CD4-positive, alpha-beta T cell treated with Interleukin-12 subunit alpha and Interleukin-12 subunit beta, for 1 hour (primary cell): Measurements from ENCODE around the gene TNS1.
A peak's percentile ranks its signal among the peaks of the same experiment; 100 is the strongest.
"Not testable (repeated sequence)": the region's sequence is repeated elsewhere in the genome, so short reads cannot be mapped to it uniquely, and the experiment has no call there.

Source experiments
- DNase-seq: peaks from one replicate; pipeline ENCODE4 v3.0.0-alpha.2; 2020

Gene TNS1

DNA sequence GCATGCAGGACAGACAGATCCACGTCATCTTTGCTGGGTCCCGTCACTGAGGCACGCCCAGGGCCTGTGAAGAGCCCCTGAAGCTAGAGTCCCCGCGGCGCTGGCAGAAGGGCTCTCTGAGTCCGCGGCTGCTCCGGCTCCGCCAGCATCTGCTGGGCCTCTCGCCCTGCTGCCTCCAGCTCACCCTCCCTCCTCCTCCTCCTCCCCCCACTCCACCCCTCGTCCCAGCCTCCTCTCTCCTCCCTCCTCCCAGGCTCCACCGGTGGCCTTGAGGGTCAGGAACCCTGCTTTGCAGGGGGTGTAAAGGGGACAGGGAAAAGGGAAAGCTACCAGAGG is at the start of gene TNS1:
Gene TNS1 (minus strand): TSS at position 151 of the 336 bp plus-strand sequence. CDS start 123 bp downstream, at position 28.
- no peak for DNase-seq

DNA sequence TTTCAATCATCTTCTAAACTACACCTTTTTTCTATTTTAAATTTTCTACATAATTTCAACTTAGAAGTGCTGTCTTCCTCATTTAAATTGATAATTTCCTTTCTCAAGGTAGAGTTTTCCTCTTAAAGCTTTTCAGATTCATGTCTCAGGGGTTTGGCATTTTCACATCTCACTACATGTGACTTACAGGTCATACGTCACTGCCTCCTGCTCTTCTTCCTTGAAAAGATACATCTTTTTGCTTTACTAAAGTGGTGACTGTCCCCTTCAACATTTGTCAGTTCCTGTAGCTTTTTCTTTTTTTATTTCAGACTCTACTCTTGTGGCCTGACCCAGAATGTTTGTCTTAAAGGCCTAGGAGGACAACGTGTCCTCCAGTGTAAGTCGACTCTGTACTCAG is 49.1 kb upstream of the TNS1 start:
- DNase-seq: no peak

DNA sequence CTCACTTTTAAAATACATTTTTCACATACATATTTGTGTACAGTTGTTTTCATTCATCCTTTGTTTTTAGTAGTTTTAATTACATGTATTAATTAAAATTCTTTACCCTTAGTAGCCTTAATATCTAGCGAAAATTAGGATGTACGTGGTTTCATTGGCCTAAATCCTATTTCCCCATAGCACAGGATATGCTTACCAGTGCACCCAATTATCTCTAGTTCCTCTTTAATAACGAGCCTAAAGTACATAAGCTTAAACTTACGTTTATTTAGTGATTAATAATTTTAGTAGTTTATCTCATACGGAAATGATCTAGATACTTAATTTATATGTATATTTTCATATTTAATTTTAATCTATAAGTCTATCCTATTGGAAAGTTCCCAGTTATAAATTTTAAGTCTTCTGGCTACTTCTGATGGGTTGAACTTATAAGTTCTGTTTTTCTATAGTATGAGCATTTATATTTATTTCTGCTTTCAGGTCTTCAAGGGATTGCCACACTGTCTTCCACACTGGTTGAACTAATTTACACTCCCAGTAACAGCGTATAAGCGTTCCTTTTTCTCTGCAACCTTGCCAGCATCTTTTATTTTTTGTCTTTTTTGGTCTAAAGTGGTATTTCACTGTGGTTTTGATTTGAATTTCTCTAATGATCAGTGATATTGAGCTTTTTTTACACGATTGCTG is 44.9 kb upstream of the TNS1 start:
- no peak for DNase-seq

DNA sequence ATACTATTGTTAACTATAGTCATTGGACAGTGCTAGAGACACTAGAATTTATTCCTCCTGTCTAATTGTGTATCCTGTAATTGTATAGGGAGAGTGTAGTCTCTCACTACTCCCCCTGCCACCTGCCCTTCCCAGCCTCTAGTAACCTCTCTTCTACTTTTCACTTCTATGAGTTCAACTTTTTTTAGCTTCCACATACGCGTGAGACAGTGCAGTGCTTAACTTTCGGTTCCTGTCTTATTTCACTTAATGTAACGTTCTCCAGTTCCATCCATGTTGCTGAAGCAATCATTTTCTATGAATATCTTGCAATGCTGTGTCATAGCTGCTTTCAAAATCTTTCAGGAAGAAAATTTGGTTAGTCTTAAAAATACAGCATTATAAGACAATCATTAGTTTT is 43.4 kb upstream of the TNS1 start:
- DNase-seq: no peak

DNA sequence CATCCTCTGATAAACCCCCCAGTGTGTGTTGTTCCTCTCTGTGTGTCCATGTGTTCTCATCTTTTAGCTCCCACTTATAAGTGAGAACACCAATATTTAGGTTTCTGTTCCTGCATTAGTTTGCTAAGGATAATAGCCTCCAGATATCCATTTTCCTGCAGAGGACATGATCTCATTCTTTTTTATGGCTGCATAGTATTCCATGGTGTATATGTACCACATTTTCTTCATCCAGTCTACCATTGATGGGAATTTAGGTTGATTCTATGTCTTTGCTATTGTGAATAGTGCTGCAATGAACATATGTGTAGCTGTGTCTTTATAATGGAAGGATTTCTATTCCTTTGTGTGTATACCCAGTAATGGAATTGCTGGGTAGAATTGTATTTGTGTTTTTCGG is 41.8 kb upstream of the TNS1 start:
- not testable (repeated sequence) for DNase-seq

DNA sequence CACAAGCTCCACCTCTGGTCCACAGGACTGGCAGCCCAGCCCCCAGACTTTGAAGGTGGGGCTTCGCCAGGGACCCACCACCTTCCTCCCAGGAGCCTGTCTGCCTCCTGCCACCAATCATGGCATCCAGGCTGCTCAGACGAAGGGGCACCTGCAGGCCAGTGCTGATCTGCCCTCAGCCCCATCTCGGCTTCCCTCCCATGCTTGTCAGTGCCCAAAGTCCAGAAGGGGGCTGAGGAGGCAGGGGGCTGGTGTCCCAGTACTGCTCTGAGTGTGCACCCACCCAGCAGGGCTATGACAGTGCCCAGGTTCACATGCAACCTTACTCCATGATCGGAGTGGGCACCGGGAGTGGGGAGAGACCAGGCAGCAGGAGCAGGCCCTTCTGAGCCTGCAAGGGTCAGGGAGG is 40.9 kb upstream of the TNS1 start:
- DNase-seq: no peak

DNA sequence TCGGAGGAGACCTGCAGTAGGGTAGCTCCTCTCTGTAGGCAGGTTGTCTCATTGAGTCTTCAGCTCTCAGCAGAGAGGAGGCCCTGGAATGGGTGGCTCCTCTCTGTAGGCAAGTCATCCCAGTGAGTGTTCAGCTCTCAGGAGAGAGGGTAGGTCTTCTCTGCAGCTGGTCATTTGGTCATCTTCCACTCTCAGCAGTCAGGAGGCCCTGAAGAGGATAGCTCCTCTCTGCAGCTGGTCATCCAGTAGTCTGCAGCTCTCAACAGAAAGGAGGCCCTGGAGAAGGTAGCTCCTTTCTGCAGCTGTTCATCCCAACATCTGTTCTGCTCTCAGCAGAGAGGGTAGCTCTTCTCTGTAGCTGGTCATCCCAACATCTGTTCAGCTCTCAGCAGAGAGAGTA is 40.3 kb upstream of the TNS1 start:
- DNase-seq: no peak

DNA sequence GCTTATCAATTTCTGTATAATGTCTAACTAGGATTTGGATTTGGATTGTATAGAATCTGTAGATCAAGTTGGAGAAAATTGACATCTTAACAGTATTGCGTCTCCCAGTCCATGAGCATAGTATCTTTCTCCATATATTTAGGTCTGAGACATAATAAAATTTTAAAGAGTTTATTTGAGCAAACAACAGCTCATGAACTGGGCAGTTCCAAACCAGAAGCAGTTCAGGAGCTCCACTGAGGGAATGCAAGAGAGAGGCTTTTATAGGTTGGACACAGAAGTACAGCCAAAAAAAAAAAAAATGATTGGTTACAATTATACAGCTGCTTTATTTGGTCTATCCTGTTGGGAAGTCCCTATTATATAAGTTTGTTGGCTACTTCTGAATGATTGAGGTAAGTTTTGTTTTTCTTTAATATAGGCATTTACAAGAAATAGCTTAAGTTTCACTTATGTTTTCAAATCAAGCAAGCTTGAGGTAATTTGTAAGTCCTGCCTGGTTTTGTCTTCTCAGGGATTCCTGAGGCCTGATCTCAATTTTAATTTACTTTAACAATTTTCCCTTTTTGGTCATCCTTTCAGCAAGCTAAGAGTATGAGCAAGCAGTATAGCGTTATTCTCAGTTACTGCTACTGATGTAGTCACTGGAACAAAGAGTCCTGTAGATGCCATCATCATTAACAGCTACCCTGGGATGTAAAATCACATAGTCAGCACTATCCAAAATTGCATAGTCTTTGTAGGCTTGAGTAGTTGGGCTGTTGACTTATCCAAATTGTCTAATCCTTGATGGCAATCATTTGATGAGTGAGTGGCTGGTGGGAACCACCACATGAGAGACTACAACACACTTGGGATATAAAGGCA is 38.7 kb upstream of the TNS1 start:
- no peak for DNase-seq

DNA sequence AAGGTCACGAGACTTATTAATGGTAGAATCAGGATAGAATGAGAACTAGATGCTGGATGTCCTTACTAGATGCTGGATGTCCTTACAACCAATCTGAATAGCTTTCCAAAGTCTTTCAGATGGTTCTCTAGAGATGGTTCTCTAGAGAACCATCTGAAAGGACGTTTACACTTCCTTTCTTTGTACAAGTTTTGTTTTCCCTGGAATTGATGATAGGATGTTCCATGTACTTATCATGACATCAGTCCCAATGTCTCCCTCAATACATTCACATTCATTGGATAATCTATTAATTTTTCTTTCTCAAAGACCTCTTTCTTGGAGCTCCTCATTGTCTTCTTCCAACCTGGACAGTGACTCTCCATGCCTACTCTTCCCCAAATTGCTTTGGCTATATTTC is 38.1 kb upstream of the TNS1 start:
- no peak for DNase-seq

DNA sequence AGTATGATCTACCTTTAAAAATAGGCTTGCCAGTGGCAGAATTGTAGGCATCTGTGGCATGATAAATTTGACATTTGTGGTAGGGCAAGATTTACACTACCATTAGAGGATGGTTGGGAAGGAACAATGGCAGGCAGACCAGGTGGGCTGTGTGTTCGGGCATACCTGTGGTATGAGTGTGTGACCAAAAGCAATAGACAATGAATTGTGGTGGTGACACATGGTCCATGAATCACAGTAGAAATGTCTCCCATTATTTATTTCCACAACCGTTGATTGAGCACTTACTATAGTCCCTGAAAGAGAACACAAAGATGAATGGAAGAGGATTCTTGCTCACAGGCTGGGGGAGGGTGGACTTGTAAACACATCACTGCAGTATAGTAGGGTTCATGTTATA is 36.4 kb upstream of the TNS1 start:
- no peak for DNase-seq

DNA sequence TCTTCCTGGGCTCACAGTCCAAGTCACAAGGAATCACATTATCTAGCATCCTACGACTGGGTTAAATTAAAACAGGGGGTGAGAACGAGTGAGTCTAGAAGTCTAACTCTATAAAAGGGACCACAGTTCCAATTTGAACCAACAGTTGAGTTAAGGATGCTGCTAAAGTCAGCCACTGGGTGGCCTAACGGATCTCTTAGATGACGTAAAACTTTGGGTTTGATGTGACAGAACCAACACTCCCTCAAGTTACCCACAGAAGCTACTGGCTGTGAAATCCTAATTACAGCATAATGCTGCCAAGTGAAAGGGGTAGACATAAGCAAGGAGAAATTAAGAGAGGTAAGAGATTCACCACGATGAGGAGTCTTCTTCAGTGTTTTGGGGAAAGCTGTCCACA is 33.6 kb upstream of the TNS1 start:
- DNase-seq: no peak

DNA sequence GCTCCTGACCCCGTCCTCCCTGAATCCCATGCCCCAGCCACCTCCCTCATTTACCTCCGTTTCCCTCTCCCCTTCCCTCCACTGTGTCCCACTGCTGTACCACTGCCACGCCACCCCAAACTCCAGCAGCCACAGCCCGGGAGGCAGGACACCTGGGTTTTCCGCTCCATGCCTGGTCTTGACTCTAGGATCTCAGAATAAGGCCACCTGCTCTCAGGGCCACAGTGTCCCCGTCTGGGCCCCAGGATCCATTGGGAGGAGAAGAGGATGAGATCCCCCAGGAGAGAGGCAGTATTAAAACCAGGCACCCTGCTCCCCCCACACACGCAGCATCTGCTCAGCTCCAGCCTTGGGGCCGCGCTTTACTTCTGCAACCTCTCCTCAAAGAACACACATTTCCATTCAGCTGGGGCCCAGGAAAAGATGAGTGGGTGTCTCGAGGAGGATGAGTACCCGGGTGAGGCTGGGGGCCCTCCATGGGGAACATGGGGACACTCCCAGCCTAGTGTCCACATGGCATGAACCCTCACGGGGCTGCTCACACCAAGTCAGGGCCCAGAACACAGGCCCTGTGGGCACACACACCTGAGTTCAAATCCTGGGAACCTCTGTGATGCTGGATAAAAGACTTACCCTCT is 32.8 kb upstream of the TNS1 start:
- DNase-seq: no peak

DNA sequence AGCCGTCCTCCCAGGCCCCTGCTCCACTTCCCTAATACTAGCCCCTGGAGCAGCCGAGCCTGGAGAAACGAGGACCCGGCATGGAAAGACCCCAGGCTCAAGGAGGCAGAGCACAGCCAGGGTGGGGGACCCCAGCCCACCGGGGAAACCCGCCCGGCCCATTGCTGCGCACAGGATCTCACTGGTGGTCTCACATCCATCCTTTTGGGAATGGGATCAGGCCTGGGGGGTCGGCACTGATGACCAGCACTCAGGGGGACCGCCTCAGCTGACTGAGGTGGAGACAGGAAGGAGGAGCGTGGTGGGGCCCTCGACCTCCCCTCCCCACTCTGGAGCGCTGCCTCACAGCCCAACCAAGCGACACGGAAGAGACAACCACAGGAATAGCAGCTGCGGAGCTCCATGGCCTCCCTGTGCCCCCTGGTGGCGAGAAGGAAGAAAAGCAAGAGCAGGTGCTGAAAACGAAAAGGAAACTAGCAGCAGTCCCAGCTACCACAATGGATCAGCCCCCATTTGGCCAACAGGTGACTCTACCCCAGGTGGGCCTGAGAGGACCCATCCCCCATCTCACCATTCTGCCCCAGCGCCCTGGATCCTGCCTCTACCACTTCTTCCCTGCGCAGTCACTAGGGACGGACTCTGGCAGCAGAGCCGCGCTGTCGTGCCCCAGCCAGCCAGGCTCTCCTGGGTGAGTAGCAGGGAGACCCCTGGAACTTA is 31.9 kb upstream of the TNS1 start:
- DNase-seq: peak; percentile 79

DNA sequence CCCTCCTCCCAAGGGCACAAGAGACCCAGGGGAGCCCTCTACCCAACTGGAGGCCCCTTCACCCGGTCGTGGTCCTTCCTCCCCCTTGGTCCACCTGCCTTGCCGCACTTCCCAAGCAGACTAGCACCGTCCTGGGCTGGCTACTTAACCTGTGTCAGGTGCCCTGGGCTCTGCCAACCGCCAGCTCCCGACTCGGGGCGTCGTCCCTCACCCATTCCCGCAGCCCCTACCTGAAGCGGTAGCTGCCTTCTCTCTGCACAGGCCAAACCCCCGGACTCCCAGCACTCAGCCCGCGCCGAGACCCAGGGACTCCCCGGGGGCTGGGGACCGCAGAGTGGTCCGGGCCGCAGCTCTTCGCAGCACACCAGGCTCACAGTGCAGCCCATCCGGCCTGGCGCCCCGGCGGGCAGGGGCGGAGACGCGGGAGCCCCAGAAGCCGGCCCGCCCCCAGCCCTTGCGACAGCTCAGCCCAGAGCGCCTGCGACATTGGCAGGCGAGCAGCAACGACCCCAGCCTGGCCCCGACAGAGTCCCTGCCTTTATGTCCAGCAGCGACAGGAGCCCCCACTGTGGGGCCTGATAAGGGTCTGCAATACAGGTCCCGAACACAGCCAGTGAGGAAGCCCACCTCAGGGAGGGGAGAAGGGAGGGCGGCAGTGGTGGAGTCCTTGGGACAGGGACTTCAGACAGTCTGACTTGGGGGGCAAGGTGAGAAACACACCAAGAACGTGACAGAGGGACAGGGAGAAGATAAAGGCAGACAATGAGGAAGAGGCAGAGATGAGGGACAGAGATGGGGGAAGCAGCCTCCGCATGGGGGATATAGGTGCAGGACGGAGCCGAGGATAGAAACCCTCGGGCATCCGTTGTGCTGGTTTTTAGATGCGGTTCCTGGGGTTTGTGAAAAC is 31.0 kb upstream of the TNS1 start:
- DNase-seq: no peak

DNA sequence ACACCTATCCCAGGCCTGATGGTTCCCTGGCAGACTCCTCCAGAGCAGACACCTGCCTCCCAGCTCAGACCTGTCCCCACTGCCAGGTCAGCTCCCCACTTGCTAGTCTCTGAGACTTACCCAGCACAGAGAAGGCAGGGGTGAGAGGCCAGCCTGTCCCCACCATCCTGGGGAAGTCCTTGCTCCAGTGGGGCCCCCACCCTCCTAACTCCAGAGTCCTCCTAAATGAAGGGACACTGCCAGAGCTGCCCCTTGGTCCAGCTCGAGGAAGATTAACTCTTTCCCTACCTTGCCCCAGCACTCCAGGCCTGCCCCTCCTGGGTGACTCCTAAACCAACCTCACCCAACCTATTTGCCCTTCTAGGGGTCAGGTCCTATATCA is 30.4 kb upstream of the TNS1 start:
- no peak for DNase-seq

DNA sequence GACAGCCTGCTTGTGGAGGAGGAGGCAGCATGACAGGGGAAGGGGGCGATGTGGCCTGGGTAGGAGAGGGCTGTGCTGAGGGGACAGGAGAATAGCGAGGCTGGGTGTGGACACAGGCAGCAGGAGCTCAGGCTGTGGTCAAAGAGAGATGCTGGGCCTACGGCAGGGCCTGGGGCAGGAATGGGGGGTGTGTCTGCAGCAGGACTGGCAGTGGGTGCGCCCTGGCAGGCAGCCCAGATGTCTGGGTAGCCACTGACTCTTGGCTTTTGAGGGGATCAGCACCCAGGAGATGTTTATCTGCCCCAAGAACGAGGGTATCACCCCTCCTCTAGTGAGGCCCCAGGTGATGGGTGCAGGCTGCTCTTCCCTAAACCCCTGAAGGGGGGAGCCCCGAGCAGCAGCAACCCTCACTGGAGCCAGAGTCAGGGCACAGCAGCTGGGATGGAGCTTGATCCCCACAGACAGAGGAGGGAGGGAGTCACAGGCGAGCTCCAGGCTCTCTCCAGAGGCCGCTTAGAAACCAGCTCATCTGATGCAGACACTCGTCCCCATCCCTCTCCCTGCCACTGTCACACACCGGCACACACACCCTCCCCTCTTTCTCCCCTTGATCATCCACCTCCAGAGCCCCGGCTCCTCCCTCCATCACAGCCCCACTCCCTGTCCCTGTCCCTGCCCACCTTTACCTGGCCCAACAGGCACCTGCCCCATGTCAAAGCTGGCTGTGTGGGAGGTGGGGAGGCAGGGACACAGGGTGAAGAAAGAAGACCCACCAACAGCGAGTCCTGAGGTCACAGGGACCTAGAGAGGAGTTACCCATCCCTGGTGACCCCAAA is 29.8 kb upstream of the TNS1 start:
- no peak for DNase-seq

DNA sequence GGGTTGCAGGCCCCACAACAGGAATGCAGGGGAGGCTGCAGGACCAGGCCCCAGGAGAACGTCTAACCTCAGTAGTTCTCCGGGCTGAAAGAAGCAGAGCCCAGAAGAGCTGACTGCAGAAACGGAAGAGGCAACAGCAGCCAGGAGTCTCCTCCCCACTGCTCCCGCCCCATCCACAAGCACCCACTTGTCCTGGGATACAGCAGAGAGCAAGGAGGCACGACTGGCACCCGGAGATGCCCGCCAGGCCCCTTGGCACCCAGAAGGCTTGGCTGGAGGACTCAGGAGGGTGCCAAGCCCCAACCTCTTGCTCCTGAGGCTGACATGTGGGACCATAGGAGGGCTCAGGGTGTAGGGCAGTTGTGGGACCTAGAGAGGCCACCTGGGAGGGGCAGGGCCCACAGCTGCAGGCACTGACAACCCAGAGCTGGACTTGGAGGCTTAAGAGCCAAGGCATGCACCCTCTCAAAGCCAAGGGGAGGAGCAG is 29.0 kb upstream of the TNS1 start:
- DNase-seq: no peak

DNA sequence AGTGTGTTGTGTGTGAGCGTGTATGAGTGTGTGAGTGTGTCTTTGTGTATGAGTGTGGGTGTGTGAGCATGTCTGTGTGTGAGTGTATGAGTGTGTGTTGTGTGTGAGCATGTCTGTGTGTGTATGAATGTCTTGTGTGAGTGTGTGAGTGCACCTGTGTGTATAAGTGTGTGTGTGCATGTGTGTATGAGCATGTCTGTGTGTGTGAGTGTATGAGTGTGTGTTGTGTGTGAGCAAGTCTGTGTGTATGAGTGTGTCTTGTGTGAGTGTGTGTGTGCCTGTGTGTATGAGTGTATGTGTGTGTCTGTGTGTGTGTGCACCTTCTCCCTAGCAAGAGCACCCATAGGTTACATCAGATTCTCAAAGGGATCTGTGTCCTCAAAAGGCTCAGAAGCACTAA is 28.5 kb upstream of the TNS1 start:
- DNase-seq: no peak

DNA sequence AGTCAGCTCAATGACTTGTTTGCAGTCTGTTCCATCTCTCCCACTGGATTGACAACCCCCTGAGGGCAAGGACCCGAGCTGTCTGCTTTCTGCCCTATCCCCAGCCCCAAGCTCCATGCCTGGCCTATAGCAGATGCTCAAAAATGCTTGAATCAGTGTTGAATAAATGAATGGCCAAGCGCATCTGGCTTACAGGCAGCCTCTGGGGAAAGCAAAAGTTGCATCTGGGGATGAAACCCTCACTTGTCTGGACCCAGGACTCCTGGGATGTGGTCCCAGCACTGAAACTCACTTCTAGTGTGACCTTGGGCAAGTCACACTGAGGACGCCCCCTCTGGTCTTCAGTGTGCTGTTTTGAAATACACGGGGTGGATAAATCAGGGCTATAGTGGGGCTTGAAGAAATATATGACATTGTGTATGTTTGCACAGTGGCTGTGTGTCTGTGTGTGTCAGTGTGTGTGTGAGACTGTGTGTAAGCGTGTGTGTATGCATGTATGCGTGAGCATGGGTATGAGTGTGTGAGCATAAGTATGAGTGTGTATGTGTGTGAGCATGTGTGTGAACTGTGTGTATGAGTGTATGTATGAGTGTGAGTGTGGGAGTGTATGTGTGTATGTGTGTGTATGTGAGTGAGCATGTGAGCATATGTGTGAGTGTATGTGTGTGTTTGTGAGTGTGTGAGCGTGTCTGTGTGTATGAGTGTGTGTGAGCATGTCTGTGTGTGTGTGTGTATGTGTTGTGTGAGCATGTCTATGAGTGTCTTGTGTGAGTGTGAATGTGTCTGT is 27.8 kb upstream of the TNS1 start:
- no peak for DNase-seq
